Activated CD4-positive, CD25-positive, alpha-beta regulatory T cell treated with anti-CD3 and anti-CD28 coated beads, Interleukin-2, amount 50 U/mL, for 72 hours (primary cell): ENCODE measurements around the gene KCNK7.
"Not testable (repeated sequence)": the region's sequence is repeated elsewhere in the genome, so short reads cannot be mapped to it uniquely, and the experiment has no call there.

ENCODE experiments used
- DNase-seq: peaks from one replicate; pipeline ENCODE4 v3.0.0; 2021

Gene KCNK7

DNA sequence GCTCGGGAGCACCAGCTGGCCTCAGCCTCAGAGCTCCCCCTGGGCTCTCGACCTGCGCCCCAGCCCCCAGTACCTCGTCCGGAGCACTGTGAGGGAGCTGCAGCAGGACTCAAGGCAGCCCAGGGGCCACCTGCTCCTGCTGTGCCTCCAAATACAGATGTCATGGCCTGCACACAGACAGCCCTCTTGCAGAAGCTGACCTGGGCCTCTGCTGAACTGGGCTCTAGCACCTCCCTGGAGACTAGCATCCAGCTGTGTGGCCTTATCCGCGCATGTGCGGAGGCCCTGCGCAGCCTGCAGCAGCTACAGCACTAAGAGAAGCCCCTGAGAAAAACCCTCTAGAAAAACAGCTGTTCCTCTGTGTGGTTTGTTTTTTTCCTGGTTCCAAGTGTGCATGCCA, 24.2 kb downstream of the KCNK7 start:
- DNase-seq, result no peak

DNA sequence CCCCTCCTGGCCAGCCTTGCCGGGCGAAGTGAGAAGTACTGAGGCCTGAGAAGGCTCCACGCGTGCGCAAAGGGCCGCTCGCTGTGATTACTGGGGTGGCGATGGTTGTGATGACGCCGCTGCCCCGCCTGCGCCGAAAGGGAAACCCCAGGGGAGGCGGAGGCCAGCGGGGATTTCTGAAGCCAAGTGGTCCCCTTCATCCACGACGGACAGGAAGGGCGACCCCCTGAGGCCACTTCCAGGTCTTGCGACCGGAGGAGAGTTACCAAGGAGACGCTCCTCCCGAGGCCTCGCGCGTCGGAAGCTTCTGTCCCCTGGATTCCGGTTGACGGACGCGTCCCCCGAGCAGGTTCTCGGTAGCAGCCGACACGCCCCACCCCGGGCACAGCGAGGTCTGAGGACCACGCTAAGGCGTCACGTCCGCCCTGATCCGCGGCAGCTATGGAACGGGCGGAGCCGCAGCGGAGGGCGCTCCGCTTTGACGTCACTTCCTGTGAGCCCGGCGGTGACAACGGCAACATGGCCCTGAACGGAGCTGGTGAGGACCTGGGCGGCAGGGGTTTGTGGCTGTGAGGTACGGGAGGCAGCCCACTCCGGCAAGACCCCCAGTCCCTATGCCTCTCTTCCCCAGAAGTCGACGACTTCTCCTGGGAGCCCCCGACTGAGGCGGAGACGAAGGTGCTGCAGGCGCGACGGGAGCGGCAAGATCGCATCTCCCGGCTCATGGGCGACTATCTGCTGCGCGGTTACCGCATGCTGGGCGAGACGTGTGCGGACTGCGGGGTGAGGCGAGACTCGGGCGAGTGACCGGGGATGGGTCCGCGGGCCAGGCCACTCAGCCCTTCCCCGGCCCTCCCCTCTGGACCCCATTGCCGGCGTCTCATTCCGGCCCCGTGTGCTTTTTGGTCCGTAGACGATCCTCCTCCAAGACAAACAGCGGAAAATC, 25.4 kb downstream of the KCNK7 start, which contains the start of gene ZNRD2:
ZNRD2 (plus strand) TSS at position 505 of the 946 bp plus-strand sequence; CDS start at position 520, 15 bp downstream.
- peak; percentile 97 for DNase-seq

GRCh38 chr11:65569164-65569972, 26.2 kb downstream of the KCNK7 start:
- no peak for DNase-seq

- DNase-seq, result no peak
Observed at GRCh38 chr11:65565624-65566453, 29.8 kb downstream of the KCNK7 start.

- DNase-seq, result not testable (repeated sequence)
Observed at GRCh38 chr11:65564879-65565559, 30.6 kb downstream of the KCNK7 start.

DNA sequence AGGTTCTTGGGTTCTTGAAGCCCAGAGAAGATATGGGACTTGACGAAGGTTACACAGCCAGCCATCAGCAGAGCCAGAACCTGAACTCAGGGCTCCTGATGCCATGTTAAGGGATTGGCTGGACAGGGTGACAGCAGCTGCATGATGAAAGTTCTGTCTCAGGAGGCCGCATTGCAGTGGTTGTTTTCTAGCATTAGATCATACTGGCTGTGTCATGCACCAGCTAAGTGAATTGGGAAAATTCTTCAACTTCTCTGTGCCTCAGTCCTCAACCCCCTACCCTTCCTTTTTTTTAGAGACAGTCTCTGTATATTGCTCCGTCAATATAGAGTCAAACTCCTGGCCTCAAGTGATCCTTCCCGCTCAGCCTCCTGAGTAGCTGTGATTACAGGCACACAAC, 32.0 kb downstream of the KCNK7 start:
- DNase-seq, result no peak

DNA sequence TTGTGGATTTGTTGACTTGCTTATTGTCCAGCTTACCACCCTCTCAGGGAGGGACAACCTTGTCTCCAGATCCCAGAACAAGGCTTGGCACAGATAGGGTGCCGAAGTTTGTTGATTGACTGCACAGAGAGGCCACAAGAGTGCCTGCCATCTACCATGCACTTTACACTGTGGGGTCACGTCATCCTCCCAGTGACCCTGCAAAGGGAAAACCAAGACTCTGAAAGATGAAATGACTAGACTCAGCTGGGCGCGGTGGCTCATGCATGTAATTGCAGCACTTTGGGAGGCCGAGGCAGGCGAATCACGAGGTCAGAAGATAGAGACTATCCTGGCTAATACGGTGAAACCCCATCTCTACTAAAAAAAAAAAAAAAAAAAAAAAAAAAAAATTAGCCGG, 32.8 kb downstream of the KCNK7 start:
- no peak for DNase-seq

- DNase-seq, result no peak
Observed at GRCh38 chr11:65562020-65562419, 33.6 kb downstream of the KCNK7 start.

GRCh38 chr11:65560555-65561418, 34.8 kb downstream of the KCNK7 start:
- no peak for DNase-seq

- no peak for DNase-seq
Observed at GRCh38 chr11:65559951-65560537, 35.6 kb downstream of the KCNK7 start.

- no peak for DNase-seq
Observed at GRCh38 chr11:65559535-65559934, 36.1 kb downstream of the KCNK7 start.

DNA sequence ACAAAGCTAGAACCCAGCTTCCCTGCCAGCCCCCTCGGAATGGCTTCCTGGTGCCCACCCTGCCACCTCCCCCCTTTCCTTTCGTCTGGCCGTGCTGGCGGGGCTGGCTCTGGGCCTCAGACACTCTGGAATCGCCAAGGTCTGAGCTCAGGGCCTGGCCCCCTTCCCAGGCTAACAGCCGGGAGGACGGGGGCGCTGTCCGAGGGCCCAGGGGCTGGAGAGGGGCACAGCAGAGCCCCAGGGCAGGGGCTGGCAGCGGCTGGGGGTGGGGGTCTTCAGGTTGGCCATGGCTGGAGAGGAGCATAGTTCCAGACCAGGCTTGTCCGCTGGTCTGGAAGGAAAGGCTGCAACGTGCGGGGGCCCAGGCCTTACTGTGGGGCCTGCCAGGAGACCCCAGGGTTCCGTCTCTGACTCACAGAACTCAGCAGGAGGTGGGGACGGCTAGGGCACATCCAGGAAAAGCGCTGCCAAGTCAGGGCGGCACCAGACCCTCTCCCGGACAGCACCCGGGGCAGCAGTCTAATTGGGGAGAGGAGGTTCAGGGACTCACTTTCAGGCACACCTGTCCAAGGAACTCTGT, 36.6 kb downstream of the KCNK7 start:
- no peak for DNase-seq

DNA sequence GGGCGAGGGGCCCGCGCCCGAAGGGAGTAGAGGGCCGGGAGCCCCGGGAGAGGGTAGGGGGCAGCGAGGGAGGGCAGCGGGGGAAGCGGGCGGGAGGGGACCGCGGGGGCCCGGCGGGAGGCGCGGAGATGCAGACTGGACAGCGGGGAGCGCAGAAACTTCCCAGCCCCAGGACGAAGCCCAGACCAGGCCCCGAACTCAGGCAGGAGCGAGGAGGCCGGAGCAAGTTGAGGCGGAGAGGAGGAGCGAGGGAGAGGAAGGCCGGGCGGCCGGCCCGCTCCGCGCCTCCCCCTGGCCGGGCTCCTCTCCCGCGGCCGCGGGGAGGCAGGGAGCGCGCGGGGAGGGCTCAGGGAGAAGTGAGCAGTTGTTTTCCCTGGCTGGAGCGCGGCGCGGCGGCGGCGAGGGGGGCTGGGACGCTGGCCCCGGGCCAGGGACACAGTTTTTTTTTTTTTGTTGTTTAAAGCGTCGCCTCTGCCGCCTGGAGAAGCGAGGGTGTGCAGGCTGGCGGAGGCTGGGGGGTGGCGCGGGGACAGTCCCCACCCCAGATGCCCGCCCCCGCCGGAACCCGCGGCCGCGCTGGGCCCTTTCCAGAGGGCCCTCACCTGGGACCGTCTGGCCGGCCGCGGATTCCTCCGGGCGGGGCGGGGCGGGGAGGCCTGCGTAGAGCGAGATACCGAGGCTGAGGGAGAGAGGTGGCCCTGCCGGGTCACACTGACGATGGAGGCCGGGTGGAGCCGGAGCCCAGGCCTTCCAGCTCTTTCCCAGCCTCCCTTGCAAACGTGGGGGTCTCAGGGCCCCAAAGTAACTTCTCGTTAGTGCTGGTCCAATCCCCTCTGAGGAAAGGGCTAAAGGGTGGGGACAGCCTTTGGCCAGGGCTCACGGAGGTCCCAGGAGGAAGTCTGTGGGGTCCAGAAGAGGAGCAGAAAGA, 37.3 kb downstream of the KCNK7 start, which contains the start of gene LTBP3:
LTBP3 (minus strand) TSS at position 358 of the 928 bp plus-strand sequence. CDS start 400 bp downstream, outside the sequence.
- peak; percentile 49 for DNase-seq

GRCh38 chr11:65557280-65558001, 38.2 kb downstream of the KCNK7 start:
- DNase-seq, result no peak

GRCh38 chr11:65556470-65557279, 38.9 kb downstream of the KCNK7 start:
- DNase-seq, result no peak

GRCh38 chr11:65555693-65556231, 39.8 kb downstream of the KCNK7 start:
- no peak for DNase-seq

GRCh38 chr11:65554842-65555430, 40.7 kb downstream of the KCNK7 start:
- no peak for DNase-seq
